GM12891 (cell line): ENCODE data around the gene GRAMD2A.

Experiments used
- POLR2A ChIP-seq: IDR thresholded peaks from 2 replicates; pipeline ENCODE4 v1.6.1; 2011; ENCODE audit warnings: low read depth, low read length, control low read depth
- POLR2AphosphoS5 ChIP-seq: IDR thresholded peaks from 2 replicates; pipeline ENCODE4 v1.6.1; 2011; ENCODE audit warnings: low read depth, low read length, control low read depth
- POU2F2 ChIP-seq: IDR thresholded peaks from 2 replicates; pipeline ENCODE4 v1.6.1; 2011; ENCODE audit warnings: low read depth, mild to moderate bottlenecking, control low read depth, low read length, moderate library complexity
- TAF1 ChIP-seq: IDR thresholded peaks from 2 replicates; pipeline ENCODE4 v1.6.1; 2011; ENCODE audit warnings: low read depth, low read length, control low read depth

- no peak for TF ChIP-seq POLR2A
- no peak for TF ChIP-seq POU2F2
- no peak for TF ChIP-seq TAF1
- TF ChIP-seq POLR2AphosphoS5: no peak
Measured at GRCh38 chr15:72178976-72179585, 18.5 kb downstream of the GRAMD2A start.
